Vagina (tissue), 2 donors: ENCODE data around the gene ZNF195. TPM values are rescaled to one million over a fixed set of nuclear protein-coding genes. Genes with fewer than 3 reads are reported as not detected.
"Not testable (repeated sequence)": the region's sequence is repeated elsewhere in the genome, so short reads cannot be mapped to it uniquely, and the experiment has no call there.

Experiments used
- DNase-seq, 2 donors: peaks; one replicate each; pipeline ENCODE4 v3.0.0-alpha.2; 2017; ENCODE audit errors: extremely low spot score in 2 of 2
- H3K27ac ChIP-seq: fragments of 200-600 bp; sonication (generic); one replicate; pipeline ENCODE4 v1.5.1; 2019
- H3K27me3 ChIP-seq: fragments of 200-600 bp; sonication (generic); one replicate; pipeline ENCODE4 v1.5.1; 2019
- H3K36me3 ChIP-seq, 2 donors: fragments of 200-600 bp; sonication (generic); one replicate each; pipeline ENCODE4 v1.5.1; 2017 to 2019
- H3K4me1 ChIP-seq: fragments of 200-600 bp; sonication (generic); one replicate; pipeline ENCODE4 v1.5.1; 2019
- H3K4me3 ChIP-seq, 2 donors: fragments of 200-600 bp; sonication (generic); 1 replicate in 1 of 2; 2 replicates in 1 of 2; pipeline ENCODE4 v1.5.1; 2016 to 2019
- H3K9me3 ChIP-seq: fragments of 200-600 bp; sonication (generic); one replicate; pipeline ENCODE4 v1.5.1; 2019
- CTCF ChIP-seq, 3 experiments: fragments of 450-650 bp in 2 of 3; fragments of 200-600 bp in 1 of 3; sonication (generic) in 1 of 3; IDR thresholded peaks; one replicate each; pipeline ENCODE4 v1.5.1; 2017 to 2019; ENCODE audit warnings: antibody characterized with exemption in 3 of 3, mild to moderate bottlenecking in 2 of 3, moderate library complexity in 2 of 3
- POLR2A ChIP-seq, 2 donors: fragments of 450-650 bp; IDR thresholded peaks; one replicate each; pipeline ENCODE4 v1.6.1; 2017; ENCODE audit warnings: antibody characterized with exemption in 2 of 2, mild to moderate bottlenecking in 2 of 2, moderate library complexity in 2 of 2
- POLR2AphosphoS5 ChIP-seq, 2 donors: sonication (generic); formaldehyde crosslinking; IDR thresholded peaks; one replicate each; pipeline ENCODE4 v1.9.0; 2017; ENCODE audit warnings: antibody characterized with exemption in 2 of 2, mild to moderate bottlenecking in 2 of 2, low read depth in 1 of 2; ENCODE audit not compliant: insufficient read depth in 1 of 2
- intact Hi-C: fragments of 100-400 bp; cut with DNase I; formaldehyde crosslinking; loops from one replicate; pipeline ENCODE4 v1.15.1; 2023
- total RNA-seq: library from RNA; depleted of rRNA; stranded (reverse); fragments of >200 nt; gene quantifications from one replicate; pipeline ENCODE4 v1.2.3, GENCODE V29; 2016

The ZNF195 gene
- total RNA-seq, 1 donor from 2014 or later = 13.0 TPM

GRCh38 chr11:3402181-3402860, 23.4 kb upstream of the ZNF195 start:
- H3K4me3 ChIP-seq, H3K27ac ChIP-seq, H3K9me3 ChIP-seq, intact Hi-C loops, H3K36me3 ChIP-seq, DNase-seq, H3K27me3 ChIP-seq, H3K4me1 ChIP-seq: not testable (repeated sequence)

DNA sequence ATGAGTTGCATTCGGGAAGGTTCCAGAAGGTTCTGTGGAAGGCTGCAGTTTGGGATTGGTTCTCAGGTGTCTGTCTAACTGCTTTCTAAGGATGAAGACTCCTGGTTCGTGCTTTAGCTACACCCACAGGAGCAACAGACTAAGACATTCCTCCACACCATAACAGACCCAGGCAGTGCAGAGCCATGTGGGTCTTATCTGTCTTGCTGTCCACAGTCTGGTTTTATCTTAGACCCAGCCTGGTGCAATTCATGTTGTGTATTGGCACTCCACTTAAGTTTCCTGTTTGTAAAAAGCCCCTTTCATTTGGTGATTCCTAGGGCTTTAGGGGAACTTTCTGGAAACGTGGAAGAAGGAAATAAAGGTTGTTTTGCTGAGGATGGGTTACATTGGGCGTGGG, 22.1 kb upstream of the ZNF195 start:
- H3K4me3 ChIP-seq, H3K27ac ChIP-seq, H3K27me3 ChIP-seq, H3K36me3 ChIP-seq, H3K4me1 ChIP-seq, DNase-seq, intact Hi-C loops, H3K9me3 ChIP-seq: not testable (repeated sequence)

DNA sequence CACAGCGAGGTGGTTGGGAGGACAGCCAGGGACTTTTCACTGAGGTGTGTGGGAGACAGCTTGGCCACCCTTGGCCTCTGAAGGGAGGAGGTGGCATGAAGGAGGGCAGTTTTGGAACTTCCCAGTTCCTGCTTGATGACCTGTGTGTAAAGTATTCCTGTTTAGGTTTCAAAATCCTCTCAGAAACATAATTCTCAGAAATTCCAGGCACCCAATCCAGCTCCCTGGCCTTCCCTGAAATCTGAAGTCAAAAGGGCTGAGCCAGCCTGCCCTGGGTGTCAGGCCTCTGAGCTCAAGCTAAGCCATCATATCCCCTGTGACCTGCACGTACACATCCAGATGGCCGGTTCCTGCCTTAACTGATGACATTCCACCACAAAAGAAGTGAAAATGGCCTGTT, 19.6 kb upstream of the ZNF195 start:
- intact Hi-C loops, H3K27me3 ChIP-seq, H3K9me3 ChIP-seq, H3K36me3 ChIP-seq, H3K4me3 ChIP-seq, H3K4me1 ChIP-seq, DNase-seq, H3K27ac ChIP-seq: not testable (repeated sequence)

DNA sequence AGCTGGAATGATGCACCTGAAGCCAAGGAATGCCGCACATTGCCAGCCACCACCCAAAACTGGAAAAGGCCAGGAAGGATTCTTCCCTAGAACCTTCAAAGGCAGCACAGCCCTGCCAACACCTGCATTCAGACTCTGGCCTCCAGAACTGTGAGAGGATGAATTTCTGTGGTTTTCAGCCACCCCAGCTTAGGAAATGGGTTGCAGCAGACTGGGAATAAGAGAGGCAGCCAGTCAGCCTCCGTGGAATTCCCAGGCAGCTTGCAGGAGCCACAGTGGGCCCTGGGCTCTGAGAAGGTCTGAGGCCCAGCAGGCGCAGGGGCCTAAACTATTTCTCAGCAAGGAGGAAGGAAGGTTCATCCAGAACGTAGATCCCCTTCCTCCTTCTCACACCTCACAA, 19.2 kb upstream of the ZNF195 start:
- DNase-seq, H3K4me1 ChIP-seq, H3K9me3 ChIP-seq, H3K4me3 ChIP-seq, intact Hi-C loops, H3K36me3 ChIP-seq, H3K27me3 ChIP-seq, H3K27ac ChIP-seq: not testable (repeated sequence)

DNA sequence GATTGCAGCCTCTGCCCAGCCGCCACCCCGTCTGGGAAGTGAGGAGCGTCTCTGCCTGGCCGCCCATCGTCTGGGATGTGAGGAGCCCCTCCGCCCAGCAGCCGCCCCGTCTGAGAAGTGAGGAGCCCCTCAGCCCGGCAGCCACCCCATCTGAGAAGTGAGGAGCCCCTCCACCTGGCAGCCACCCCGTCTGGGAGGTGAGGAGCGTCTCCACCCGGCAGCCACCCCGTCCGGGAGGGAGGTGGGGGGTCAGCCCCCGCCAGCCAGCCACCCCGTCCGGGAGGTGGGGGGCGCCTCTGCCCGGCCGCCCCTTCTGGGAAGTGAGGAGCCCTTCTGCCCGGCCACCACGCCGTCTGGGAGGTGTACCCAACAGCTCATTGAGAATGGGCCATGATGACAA, 18.3 kb upstream of the ZNF195 start:
- H3K27me3 ChIP-seq, DNase-seq, H3K36me3 ChIP-seq: not testable (repeated sequence)

DNA sequence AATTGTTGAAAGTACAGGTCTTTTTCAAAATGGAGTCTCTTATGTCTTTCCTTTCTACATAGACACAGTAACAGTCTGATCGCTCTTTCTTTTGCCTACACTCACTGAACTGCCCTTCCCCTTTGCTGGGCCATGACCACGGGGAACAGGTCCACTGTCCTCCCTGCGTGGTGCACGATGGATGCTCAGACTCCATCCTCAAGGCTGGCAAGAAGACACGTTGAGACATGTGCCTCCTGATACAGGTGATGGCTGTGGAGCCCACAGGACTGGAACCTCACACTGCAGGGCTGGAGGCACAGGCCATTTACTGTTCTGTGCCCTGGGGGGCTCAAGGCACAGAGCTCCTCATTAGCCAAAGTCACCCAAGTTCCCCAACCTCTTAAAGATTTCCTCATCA, 16.5 kb upstream of the ZNF195 start:
- intact Hi-C loops, H3K9me3 ChIP-seq, H3K4me1 ChIP-seq, H3K27me3 ChIP-seq, H3K36me3 ChIP-seq, H3K4me3 ChIP-seq, DNase-seq, H3K27ac ChIP-seq: not testable (repeated sequence)

More for the DNA sequence above, 18.3 kb upstream of the ZNF195 start:
- H3K4me1 ChIP-seq, H3K27ac ChIP-seq, H3K4me3 ChIP-seq, H3K9me3 ChIP-seq, intact Hi-C loops: not testable (repeated sequence)

GRCh38 chr11:3394956-3395355, 16.0 kb upstream of the ZNF195 start:
- H3K4me1 ChIP-seq, H3K27ac ChIP-seq, H3K36me3 ChIP-seq, H3K4me3 ChIP-seq, H3K9me3 ChIP-seq, DNase-seq, intact Hi-C loops, H3K27me3 ChIP-seq: not testable (repeated sequence)

GRCh38 chr11:3393450-3393849, 14.5 kb upstream of the ZNF195 start:
- intact Hi-C loops = not testable (repeated sequence)

DNA sequence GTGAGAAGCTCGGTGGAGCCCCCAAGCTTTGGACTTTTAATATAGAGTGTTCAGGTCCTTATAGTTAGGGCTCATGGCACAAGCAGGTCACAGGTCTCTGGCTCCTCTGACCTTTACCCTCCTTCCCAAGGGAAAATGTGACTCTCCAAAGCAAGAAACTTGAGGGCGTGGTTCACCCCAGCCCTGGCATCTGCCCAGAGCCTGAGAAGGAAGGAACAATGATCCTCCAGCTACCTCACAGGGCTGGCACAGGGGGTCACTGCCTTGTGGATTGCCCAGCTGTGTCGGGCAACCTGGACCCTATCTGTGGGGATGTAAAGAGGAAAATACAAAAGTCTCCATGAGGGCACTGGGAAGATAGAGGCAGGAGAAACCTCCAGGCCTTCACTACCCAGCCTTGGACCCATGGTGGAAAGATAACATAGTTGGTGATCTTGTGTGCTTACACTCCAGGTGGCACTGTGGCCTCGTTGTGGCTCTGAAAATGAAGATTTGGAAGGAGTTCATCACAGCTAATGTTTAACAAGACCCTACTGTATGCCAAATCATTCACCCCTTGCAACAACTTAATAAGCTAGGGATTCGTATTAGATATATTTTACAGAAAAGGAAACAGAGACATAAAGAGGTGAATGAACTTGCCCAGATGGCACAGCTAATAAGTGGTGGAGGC, 3.8 kb upstream of the ZNF195 start:
- TF ChIP-seq POLR2A (IDR thresholded peaks at IDR 0.05) (no peak), POLR2AphosphoS5 (IDR thresholded peaks at IDR 0.05; ENCODE audit: insufficient read depth in 1 of 2, low read depth in 1 of 2) (no peak), CTCF (IDR thresholded peaks at IDR 0.05) (no peak)
- intact Hi-C loops = no loop called here

More at GRCh38 chr11:3393450-3393849, 14.5 kb upstream of the ZNF195 start:
- H3K4me1 ChIP-seq, DNase-seq, H3K9me3 ChIP-seq, H3K4me3 ChIP-seq, H3K27me3 ChIP-seq, H3K27ac ChIP-seq, H3K36me3 ChIP-seq: not testable (repeated sequence)

More for the DNA sequence above, 3.8 kb upstream of the ZNF195 start:
- no peaks in the 10 kb centered on the region for H3K9me3 ChIP-seq
- H3K36me3 ChIP-seq = no peaks in the 10 kb centered on the region
- H3K27ac ChIP-seq = no peak overlapping the region
- no peak overlapping the region for H3K4me3 ChIP-seq
- DNase-seq = no peak
- H3K4me1 ChIP-seq = peaks cover 9% of the 10 kb centered on the region
- H3K27me3 ChIP-seq = no peaks in the 10 kb centered on the region
